GM12892 (cell line): ENCODE measurements around the gene NUP93.

Experiments
- DNase-seq: peaks from one replicate; pipeline ENCODE4 v3.0.0; 2011; ENCODE audit not compliant: insufficient read length
- FAIRE-seq: peaks from 2 replicates; lab custom pipeline; 2011; peaks lifted over from hg19 to GRCh38; lab: Jason Lieb, UNC
- POLR2A ChIP-seq: IDR thresholded peaks from 2 replicates; pipeline ENCODE4 v1.6.1; 2011; ENCODE audit warnings: low read depth, low read length, control low read depth
- POLR2AphosphoS5 ChIP-seq: IDR thresholded peaks from 2 replicates; pipeline ENCODE4 v1.6.1; 2011; ENCODE audit warnings: low read depth, low read length, control low read depth
- TAF1 ChIP-seq: IDR thresholded peaks from 2 replicates; pipeline ENCODE4 v1.6.1; 2011; ENCODE audit warnings: low read depth, mild to moderate bottlenecking, control low read depth, low read length, borderline replicate concordance

The NUP93 gene

GRCh38 chr16:56848955-56849689 lies 119.2 kb downstream of the NUP93 start:
- DNase-seq, result no peak
- FAIRE-seq, result no peak
- TF ChIP-seq TAF1 (no peak), POLR2A (no peak), POLR2AphosphoS5 (no peak)

- FAIRE-seq (no peak), DNase-seq (no peak)
- TF ChIP-seq TAF1 (no peak), POLR2AphosphoS5 (no peak)
Measured at GRCh38 chr16:56849690-56850680, 120.1 kb downstream of the NUP93 start.

GRCh38 chr16:56851671-56852400 lies 121.9 kb downstream of the NUP93 start:
- FAIRE-seq, result no peak
- TF ChIP-seq POLR2AphosphoS5 (no peak), TAF1 (no peak), POLR2A (no peak)
- DNase-seq, result no peak

- no peak for DNase-seq
- no peak for FAIRE-seq
- TF ChIP-seq TAF1, result no peak
- no peak for TF ChIP-seq POLR2A
- TF ChIP-seq POLR2AphosphoS5, result no peak
Measured at GRCh38 chr16:56852401-56852730, 122.4 kb downstream of the NUP93 start.

GRCh38 chr16:56852968-56853367 lies 123.0 kb downstream of the NUP93 start:
- FAIRE-seq, result no peak
- no peak for TF ChIP-seq POLR2AphosphoS5
- no peak for TF ChIP-seq POLR2A
- no peak for TF ChIP-seq TAF1
- no peak for DNase-seq

- TF ChIP-seq TAF1 (no peak), POLR2A (no peak), POLR2AphosphoS5 (no peak)
- no peak for DNase-seq
- FAIRE-seq, result no peak
Measured at GRCh38 chr16:56855201-56855600, 125.3 kb downstream of the NUP93 start.

GRCh38 chr16:56855946-56856345 lies 126.0 kb downstream of the NUP93 start:
- TF ChIP-seq POLR2AphosphoS5 (no peak), POLR2A (no peak), TAF1 (no peak)
- FAIRE-seq, result no peak

GRCh38 chr16:56856876-56857447 lies 127.0 kb downstream of the NUP93 start:
- DNase-seq (no peak), FAIRE-seq (no peak)
- TF ChIP-seq TAF1 (no peak), POLR2AphosphoS5 (no peak), POLR2A (no peak)

More at GRCh38 chr16:56855946-56856345, 126.0 kb downstream of the NUP93 start:
- DNase-seq, result no peak

GRCh38 chr16:56858374-56858773 lies 128.4 kb downstream of the NUP93 start:
- TF ChIP-seq POLR2AphosphoS5, result no peak
- no peak for TF ChIP-seq POLR2A
- TF ChIP-seq TAF1, result no peak
- no peak for FAIRE-seq
- DNase-seq, result no peak

GRCh38 chr16:56859636-56860035 lies 129.7 kb downstream of the NUP93 start:
- TF ChIP-seq POLR2AphosphoS5 (no peak), POLR2A (no peak), TAF1 (no peak)
- no peak for FAIRE-seq

More at GRCh38 chr16:56859636-56860035, 129.7 kb downstream of the NUP93 start:
- no peak for DNase-seq
